ENCODE measurements around the gene IRAK1. TPM values are rescaled to one million over a fixed set of nuclear protein-coding genes. Genes with fewer than 3 reads are reported as not detected.

The IRAK1 gene
- total and polyA plus RNA-seq, 2 of the 8 experiments (the other 6 are each of a cell fraction or from before 2014, with no cell fraction given) = 26.6 to 41.7 TPM

DNA sequence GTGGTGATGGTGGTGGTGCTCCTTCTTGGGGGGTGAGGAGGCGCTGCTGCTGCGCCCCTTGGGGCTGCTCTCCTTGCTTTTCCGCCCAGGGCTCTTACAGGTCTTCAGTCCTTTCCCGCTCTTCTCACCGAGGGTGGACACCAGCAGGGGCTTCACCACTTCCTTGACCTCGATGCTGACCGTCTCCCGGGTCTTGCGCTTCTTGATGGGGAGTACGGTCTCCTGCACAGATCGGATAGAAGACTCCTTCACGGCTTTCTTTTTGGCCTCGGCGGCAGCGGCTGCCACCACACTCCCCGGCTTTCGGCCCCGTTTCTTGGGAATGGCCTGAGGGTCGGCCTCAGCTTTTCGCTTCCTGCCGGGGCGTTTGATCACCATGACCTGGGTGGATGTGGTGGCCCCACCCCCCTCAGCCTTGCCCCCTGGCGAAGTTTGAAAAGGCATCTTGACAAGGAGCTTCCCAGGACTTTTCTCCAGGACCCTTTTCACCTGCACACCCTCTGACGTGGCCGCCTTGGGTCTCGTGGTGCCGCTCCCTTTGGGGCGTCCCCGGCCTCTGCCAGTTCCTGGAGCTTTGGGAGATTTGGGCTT, 11.1 kb upstream of the IRAK1 start (continued):
- TF ChIP-seq NANOG (IDR thresholded peaks at IDR 0.05; ENCODE audit: insufficient read depth, low read depth, low read length, poor library complexity, severe bottlenecking) (no peak), SUZ12 (IDR thresholded peaks at IDR 0.05; ENCODE audit: low read length) (no peak), SP2 (IDR thresholded peaks at IDR 0.05; ENCODE audit: low read length) (no peak), HDAC6 (IDR thresholded peaks at IDR 0.05; ENCODE audit: low read depth, low read length) (no peak), PHF8 (conservative IDR thresholded peaks at IDR 0.05; ENCODE audit: low read depth, low read length) (no peak)
- TF ChIP-seq, protein P1, sequence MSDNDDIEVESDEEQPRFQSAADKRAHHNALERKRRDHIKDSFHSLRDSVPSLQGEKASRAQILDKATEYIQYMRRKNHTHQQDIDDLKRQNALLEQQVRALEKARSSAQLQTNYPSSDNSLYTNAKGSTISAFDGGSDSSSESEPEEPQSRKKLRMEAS (IDR thresholded peaks at IDR 0.05) = no peak
- TF ChIP-seq, protein P2, sequence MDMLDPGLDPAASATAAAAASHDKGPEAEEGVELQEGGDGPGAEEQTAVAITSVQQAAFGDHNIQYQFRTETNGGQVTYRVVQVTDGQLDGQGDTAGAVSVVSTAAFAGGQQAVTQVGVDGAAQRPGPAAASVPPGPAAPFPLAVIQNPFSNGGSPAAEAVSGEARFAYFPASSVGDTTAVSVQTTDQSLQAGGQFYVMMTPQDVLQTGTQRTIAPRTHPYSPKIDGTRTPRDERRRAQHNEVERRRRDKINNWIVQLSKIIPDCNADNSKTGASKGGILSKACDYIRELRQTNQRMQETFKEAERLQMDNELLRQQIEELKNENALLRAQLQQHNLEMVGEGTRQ (IDR thresholded peaks at IDR 0.05; ENCODE audit: low read length) = no peak
- TF ChIP-seq, protein P3, sequence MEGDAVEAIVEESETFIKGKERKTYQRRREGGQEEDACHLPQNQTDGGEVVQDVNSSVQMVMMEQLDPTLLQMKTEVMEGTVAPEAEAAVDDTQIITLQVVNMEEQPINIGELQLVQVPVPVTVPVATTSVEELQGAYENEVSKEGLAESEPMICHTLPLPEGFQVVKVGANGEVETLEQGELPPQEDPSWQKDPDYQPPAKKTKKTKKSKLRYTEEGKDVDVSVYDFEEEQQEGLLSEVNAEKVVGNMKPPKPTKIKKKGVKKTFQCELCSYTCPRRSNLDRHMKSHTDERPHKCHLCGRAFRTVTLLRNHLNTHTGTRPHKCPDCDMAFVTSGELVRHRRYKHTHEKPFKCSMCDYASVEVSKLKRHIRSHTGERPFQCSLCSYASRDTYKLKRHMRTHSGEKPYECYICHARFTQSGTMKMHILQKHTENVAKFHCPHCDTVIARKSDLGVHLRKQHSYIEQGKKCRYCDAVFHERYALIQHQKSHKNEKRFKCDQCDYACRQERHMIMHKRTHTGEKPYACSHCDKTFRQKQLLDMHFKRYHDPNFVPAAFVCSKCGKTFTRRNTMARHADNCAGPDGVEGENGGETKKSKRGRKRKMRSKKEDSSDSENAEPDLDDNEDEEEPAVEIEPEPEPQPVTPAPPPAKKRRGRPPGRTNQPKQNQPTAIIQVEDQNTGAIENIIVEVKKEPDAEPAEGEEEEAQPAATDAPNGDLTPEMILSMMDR (IDR thresholded peaks at IDR 0.05; ENCODE audit: control extremely low read depth in 1 of 3, insufficient read depth in 1 of 3, low read depth in 1 of 3, low read length in 3 of 3) = no peak
